ENCODE results near the gene TMEM200B.

Gene TMEM200B

GRCh38 chr1:29084196-29084521 is 39.5 kb downstream of the TMEM200B start:
- H3K4me3 ChIP-seq (ENCODE audit: low read length): no peak overlapping the region

GRCh38 chr1:29083317-29084195 is 40.1 kb downstream of the TMEM200B start:
- Histone ChIP-seq H3K79me2 (ENCODE audit: low read length) (no peaks in the 10 kb centered on the region), H3K4me3 (ENCODE audit: low read length) (no peak overlapping the region), H3K9ac (ENCODE audit: low read length) (no peak overlapping the region), H3F3A (ENCODE audit: insufficient read depth, low read length) (no peaks in the 10 kb centered on the region), H3K4me2 (ENCODE audit: low read depth, low read length) (no peak overlapping the region), H3K27me3 (replicated peaks; ENCODE audit: insufficient read depth, low read length) (no peaks in the 10 kb centered on the region), H3K4me1 (ENCODE audit: low read length) (no peaks in the 10 kb centered on the region), H3K36me3 (replicated peaks; ENCODE audit: insufficient read depth, low read length) (no peaks in the 10 kb centered on the region), H3K9me3 (replicated peaks; ENCODE audit: insufficient read depth, low read length) (no peaks in the 10 kb centered on the region), H4K20me1 (ENCODE audit: insufficient read depth, low read length) (no peaks in the 10 kb centered on the region), H2AFZ (ENCODE audit: low read length) (no peak overlapping the region), H3K9me2 (replicated peaks; ENCODE audit: insufficient read depth, low read length) (no peaks in the 10 kb centered on the region), H3K27ac (ENCODE audit: low read length) (no peak overlapping the region)
- no peak for DNase-seq
- TF ChIP-seq EZH2phosphoT487 (IDR thresholded peaks at IDR 0.05; ENCODE audit: low read length) (no peak), CTCF (IDR thresholded peaks at IDR 0.05; ENCODE audit: low read length) (no peak), EZH2 (optimal IDR thresholded peaks at IDR 0.05; ENCODE audit: low read depth, low read length) (no peak)

More at GRCh38 chr1:29084196-29084521, 39.5 kb downstream of the TMEM200B start:
- Histone ChIP-seq H3K4me1 (ENCODE audit: low read length) (no peaks in the 10 kb centered on the region), H2AFZ (ENCODE audit: low read length) (no peak overlapping the region), H3K4me2 (ENCODE audit: low read depth, low read length) (no peak overlapping the region), H3K9me3 (replicated peaks; ENCODE audit: insufficient read depth, low read length) (no peaks in the 10 kb centered on the region), H3K36me3 (replicated peaks; ENCODE audit: insufficient read depth, low read length) (no peaks in the 10 kb centered on the region), H3K27me3 (replicated peaks; ENCODE audit: insufficient read depth, low read length) (no peaks in the 10 kb centered on the region), H4K20me1 (ENCODE audit: insufficient read depth, low read length) (no peaks in the 10 kb centered on the region), H3F3A (ENCODE audit: insufficient read depth, low read length) (no peaks in the 10 kb centered on the region), H3K9ac (ENCODE audit: low read length) (no peak overlapping the region), H3K9me2 (replicated peaks; ENCODE audit: insufficient read depth, low read length) (no peaks in the 10 kb centered on the region), H3K79me2 (ENCODE audit: low read length) (no peaks in the 10 kb centered on the region), H3K27ac (ENCODE audit: low read length) (no peak overlapping the region)
- no peak for TF ChIP-seq CTCF (IDR thresholded peaks at IDR 0.05; ENCODE audit: low read length)
- DNase-seq: no peak

- Histone ChIP-seq H3K9me3 (replicated peaks; ENCODE audit: insufficient read depth, low read length) (no peaks in the 10 kb centered on the region), H3K79me2 (ENCODE audit: low read length) (no peaks in the 10 kb centered on the region), H3K4me1 (ENCODE audit: low read length) (no peaks in the 10 kb centered on the region), H3K36me3 (replicated peaks; ENCODE audit: insufficient read depth, low read length) (no peaks in the 10 kb centered on the region), H3K4me3 (ENCODE audit: low read length) (no peak overlapping the region), H3K27me3 (replicated peaks; ENCODE audit: insufficient read depth, low read length) (no peaks in the 10 kb centered on the region), H2AFZ (ENCODE audit: low read length) (no peak overlapping the region), H3K9me2 (replicated peaks; ENCODE audit: insufficient read depth, low read length) (no peaks in the 10 kb centered on the region), H3K27ac (ENCODE audit: low read length) (no peak overlapping the region), H3K4me2 (ENCODE audit: low read depth, low read length) (no peak overlapping the region), H3F3A (ENCODE audit: insufficient read depth, low read length) (no peaks in the 10 kb centered on the region), H3K9ac (ENCODE audit: low read length) (no peak overlapping the region), H4K20me1 (ENCODE audit: insufficient read depth, low read length) (no peaks in the 10 kb centered on the region)
- TF ChIP-seq CTCF (IDR thresholded peaks at IDR 0.05; ENCODE audit: low read length): no peak
- TF ChIP-seq EZH2phosphoT487 (IDR thresholded peaks at IDR 0.05; ENCODE audit: low read length): no peak
- no peak for TF ChIP-seq EZH2 (optimal IDR thresholded peaks at IDR 0.05; ENCODE audit: low read depth, low read length)
- DNase-seq: no peak
Observed at GRCh38 chr1:29082519-29082918, 41.2 kb downstream of the TMEM200B start.
